Aorta (tissue), 5 donors: ENCODE measurements around the gene UBR1. TPM values are rescaled to one million over a fixed set of nuclear protein-coding genes. Genes with fewer than 3 reads are reported as not detected.
"Not testable (repeated sequence)": the region's sequence is repeated elsewhere in the genome, so short reads cannot be mapped to it uniquely, and the experiment has no call there.

ENCODE experiments used
- ATAC-seq: fragments of 200-7000 bp; cut with Tn5 transposase; one replicate; pipeline ENCODE4 v1.9.1; 2022; ENCODE audit warnings: moderate library complexity; ENCODE audit not compliant: low FRiP score
- DNase-seq, 2 donors: peaks; one replicate each; pipeline ENCODE4 v3.0.0-alpha.2; 2020
- H3K27ac ChIP-seq, 2 donors: one replicate each; pipeline ENCODE4 v1.5.1; 2013; ENCODE audit warnings: low read length in 2 of 2, mild to moderate bottlenecking in 2 of 2, moderate library complexity in 2 of 2, control low read depth in 1 of 2, inconsistent platforms in 1 of 2, low read depth in 1 of 2
- H3K27me3 ChIP-seq, 2 donors: one replicate each; pipeline ENCODE4 v1.6.1; 2013; ENCODE audit warnings: control low read depth in 1 of 2, low read length in 1 of 2, mild to moderate bottlenecking in 1 of 2, moderate library complexity in 1 of 2; ENCODE audit not compliant: insufficient read depth in 2 of 2, control insufficient read depth in 1 of 2
- H3K36me3 ChIP-seq, 2 donors: one replicate each; pipeline ENCODE4 v1.6.1; 2013; ENCODE audit warnings: control low read depth in 1 of 2, low read length in 1 of 2, mild to moderate bottlenecking in 1 of 2; ENCODE audit not compliant: insufficient read depth in 2 of 2, control insufficient read depth in 1 of 2
- H3K4me1 ChIP-seq, 2 donors: one replicate each; pipeline ENCODE4 v1.6.1; 2013; ENCODE audit warnings: low read length in 2 of 2, control low read depth in 1 of 2, mild to moderate bottlenecking in 1 of 2, moderate library complexity in 1 of 2; ENCODE audit not compliant: insufficient read depth in 2 of 2, control insufficient read depth in 1 of 2
- H3K4me3 ChIP-seq, 2 donors: one replicate each; pipeline ENCODE4 v1.5.1; 2013; ENCODE audit warnings: low read length in 2 of 2, control low read depth in 1 of 2, mild to moderate bottlenecking in 1 of 2
- H3K9me3 ChIP-seq: one replicate; pipeline ENCODE4 v1.6.1; 2013; ENCODE audit warnings: mild to moderate bottlenecking, low read length; ENCODE audit not compliant: control insufficient read depth
- WGBS, 2 donors: extraction: QIAGEN DNeasy Blood & Tissue Kit; methylation state at CpG; one replicate each; pipeline ENCODE4 v1.1.7; 2013; 5-methylcytosine and 5-hydroxymethylcytosine counted together
- intact Hi-C, 2 donors: fragments of 100-400 bp; cut with DNase I; formaldehyde crosslinking; loops; one replicate each; pipeline versions ENCODE4 v1.14.2 to v1.15.0; 2022
- polyA plus RNA-seq, 2 donors: library from polyadenylated mRNA; stranded (reverse); fragments of 200-250 nt; gene quantifications; one replicate each; pipeline ENCODE4 v1.2.3, GENCODE V29; 2013
- total RNA-seq, 2 donors: library from RNA; stranded (reverse); fragmentation: NEBNext Ultra II Directional; extraction: Animal tissue kit (Norgen Biotek cat#: 25700); gene quantifications; one replicate each; pipeline ENCODE4 v1.2.1, GENCODE V29; 2021
- donor health status: healthy with polysubstance abuse.
- donor health status: Bipolar disorder and iron deficiency.
- donor health status: DM: no; HTN: no; CAD: no.
- donor health status: DM: no; HTN: no; CAD: no.
- donor health status: DM: yes; HTN: yes; CAD: no.

Gene UBR1
- total and polyA plus RNA-seq, 4 donors = 4.0 to 43.7 (median 25.0) TPM

DNA sequence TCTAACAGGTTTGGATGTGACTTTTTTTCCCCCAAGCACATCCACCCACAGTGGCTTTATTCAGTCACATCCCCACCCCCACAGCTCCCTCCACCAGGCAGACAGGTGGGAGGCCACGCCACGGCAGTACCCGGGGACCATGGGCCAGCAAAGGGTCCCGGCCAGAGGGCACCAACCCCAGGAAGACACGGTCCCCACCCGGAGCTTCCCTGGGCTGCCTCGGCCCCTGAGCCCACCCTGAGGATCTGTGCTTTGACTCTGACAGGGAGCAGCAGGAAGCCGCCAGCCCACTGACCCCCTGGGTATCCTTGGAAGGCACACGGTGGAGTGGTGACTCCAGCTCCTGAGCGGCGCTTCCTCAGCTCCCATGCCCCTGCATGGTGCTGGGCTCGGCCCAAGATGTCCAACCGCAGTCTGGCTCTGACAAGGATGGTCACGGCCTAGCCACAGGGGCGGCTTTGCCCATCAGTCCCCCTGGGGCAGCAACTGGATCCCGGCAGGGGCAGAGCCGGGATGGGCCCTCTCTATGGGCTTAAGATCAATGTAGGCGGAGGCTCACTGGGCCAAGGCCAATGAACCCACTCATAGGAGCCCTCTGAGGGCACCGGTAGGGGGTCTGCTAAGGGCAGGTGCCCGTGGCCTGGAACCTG is 119.0 kb downstream of the UBR1 start:
- no peaks in the 10 kb centered on the region for H3K4me1 ChIP-seq
- H3K27ac ChIP-seq = no peak overlapping the region
- no peak for DNase-seq
- intact Hi-C loops = no loop called here
- ATAC-seq = no peak
- H3K9me3 ChIP-seq = no peaks in the 10 kb centered on the region
- 94% methylated on average over 20 of the region's 20 CpGs for whole genome bisulfite sequencing, 2 donors
- H3K36me3 ChIP-seq = peaks cover 0 to 6% of the 10 kb centered on the region in 2 donors
- H3K27me3 ChIP-seq = no peaks in the 10 kb centered on the region
- H3K4me3 ChIP-seq = no peak overlapping the region

DNA sequence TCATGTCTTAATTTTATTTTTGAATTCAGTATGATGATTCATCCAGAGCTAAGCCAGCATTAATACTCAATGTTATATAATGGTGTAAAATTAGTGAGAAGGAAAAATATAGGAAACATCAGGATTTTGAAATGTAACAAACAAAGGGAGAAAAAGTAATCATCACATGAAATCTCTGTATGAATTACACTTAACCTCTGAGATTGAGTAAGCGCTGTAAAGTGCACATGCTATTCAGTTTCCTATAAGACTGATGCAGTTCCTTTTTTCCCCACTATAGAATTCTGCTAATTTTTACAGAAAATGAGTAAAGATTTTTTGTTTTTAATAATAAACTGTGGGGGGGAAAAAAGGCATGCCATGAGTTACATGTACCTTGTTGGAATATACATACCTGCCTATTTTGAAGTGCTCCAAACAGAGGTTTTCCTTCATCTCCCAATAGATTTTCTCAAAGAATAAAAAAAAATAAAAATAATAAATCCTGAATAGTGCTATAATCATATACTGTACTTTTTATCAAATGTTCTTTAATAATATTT is 121.3 kb downstream of the UBR1 start:
- intact Hi-C loops = no loop called here
- no peaks in the 10 kb centered on the region for H3K4me1 ChIP-seq
- peaks cover 1 to 6% of the 10 kb centered on the region in 2 donors for H3K36me3 ChIP-seq
- no peaks in the 10 kb centered on the region for H3K9me3 ChIP-seq
- no peak overlapping the region for H3K4me3 ChIP-seq
- no peak for DNase-seq
- no peak overlapping the region for H3K27ac ChIP-seq
- no peak for ATAC-seq
- no peaks in the 10 kb centered on the region for H3K27me3 ChIP-seq
- WGBS, 2 donors = 97 to 99% methylated on average over 1 of the region's 1 CpG

DNA sequence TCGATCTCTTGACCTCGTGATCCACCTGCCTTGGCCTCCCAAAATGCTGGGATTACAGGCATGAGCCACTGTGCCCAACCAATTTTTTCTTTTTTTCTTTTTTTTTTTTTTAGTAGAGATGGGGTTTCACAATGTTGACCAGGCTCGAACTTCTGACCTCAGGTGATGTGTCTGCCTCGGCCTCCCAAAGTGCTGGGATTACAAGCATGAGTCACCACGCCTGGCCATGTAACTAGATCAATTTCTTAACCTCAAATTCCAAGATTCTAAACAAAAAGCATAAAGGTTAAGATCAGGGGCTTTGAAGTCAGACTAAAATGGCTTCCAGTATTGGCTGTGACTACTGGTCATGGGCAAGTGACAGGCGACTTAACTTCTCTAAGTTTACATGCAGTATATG is 126.7 kb downstream of the UBR1 start:
- WGBS, 2 donors = 98 to 100% methylated on average over 6 of the region's 6 CpGs
- not testable (repeated sequence) for H3K4me3 ChIP-seq, H3K36me3 ChIP-seq

DNA sequence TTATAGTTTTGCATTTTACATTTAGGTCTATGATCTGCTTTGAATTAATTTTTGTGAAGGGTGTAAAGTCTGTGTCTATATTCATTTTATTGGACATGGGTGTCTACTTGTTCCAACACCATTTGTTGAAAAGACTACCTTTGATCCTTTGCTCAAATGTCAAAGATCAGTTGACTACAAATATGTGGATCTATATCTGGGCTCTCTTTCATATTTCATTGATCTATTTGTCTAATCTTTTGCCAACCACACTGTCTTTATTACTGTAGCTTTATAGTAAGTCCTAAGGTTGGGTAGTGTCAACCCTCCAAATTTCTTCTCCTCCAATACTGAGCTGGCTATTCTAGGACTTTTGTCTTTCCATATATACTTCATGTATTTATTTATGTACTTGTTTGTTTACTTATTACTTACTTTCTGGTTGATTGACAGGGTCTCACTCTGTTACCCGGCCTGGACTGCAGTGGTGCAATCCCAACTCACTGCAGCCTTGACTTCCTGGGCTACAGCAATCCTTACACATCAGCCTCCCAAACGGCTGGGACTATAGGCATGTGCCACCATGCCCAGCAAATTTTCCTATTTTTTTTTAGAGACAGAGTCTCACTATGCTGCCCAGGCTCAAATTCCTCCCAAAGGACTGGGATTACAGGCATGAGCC is 131.5 kb downstream of the UBR1 start:
- intact Hi-C loops = no loop called here
- no peak overlapping the region for H3K4me3 ChIP-seq
- no peak overlapping the region for H3K27ac ChIP-seq
- H3K9me3 ChIP-seq = peaks cover 2% of the 10 kb centered on the region
- no peaks in the 10 kb centered on the region for H3K4me1 ChIP-seq
- H3K27me3 ChIP-seq = no peaks in the 10 kb centered on the region
- 91 to 92% methylated on average over 2 of the region's 2 CpGs for WGBS, 2 donors
- DNase-seq (no peak), ATAC-seq (no peak)
- peaks cover 0 to 5% of the 10 kb centered on the region in 2 donors for H3K36me3 ChIP-seq

More for the DNA sequence above, 126.7 kb downstream of the UBR1 start:
- DNase-seq, intact Hi-C loops, H3K27me3 ChIP-seq, ATAC-seq, H3K4me1 ChIP-seq, H3K9me3 ChIP-seq, H3K27ac ChIP-seq: not testable (repeated sequence)

DNA sequence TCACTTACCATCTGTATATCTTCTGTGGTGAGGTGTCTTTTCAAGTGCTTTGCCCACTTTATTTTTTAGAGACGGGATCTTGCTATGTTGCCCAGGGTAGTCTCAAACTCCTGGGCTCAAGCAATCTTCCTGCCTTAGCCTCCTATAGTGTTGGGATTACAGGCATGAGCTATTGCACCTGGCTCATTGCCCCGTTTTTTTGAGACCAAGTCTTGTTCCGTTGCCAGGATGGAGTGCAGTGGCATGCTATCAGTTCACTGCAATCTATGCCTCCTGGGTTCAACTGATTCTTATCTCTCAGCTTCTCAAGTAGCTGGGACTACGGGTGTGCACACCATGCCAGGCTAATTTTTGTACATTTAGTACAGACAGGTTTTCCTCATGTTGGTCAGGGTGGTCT is 132.7 kb downstream of the UBR1 start:
- Histone ChIP-seq H3K4me3 (no peak overlapping the region), H3K4me1 (no peaks in the 10 kb centered on the region), H3K27ac (no peak overlapping the region), H3K36me3 (peaks cover 0 to 5% of the 10 kb centered on the region in 2 donors), H3K9me3 (peaks cover 2% of the 10 kb centered on the region), H3K27me3 (no peaks in the 10 kb centered on the region)
- DNase-seq = no peak
- 57 to 65% methylated on average over 4 of the region's 4 CpGs for WGBS, 2 donors
- intact Hi-C loops = no loop called here
- ATAC-seq = no peak

DNA sequence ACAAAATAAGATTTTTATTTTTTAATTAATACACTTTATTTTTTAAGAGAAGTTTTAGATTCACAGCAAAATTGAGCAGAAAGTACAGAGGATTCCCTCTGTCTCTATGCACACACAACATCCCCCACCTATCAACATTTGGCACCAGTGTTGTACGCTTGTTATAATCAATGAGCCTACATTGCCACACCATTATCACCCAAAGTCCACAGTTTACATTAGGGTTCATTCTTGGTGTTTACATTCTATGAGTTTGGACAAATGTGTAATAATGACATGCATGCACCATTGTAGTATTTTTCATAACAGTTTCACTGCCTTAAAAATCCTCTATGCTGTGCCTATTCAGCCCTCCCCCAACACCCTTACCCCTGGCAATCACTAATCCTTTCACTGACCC is 134.0 kb downstream of the UBR1 start:
- Histone ChIP-seq H3K9me3 (peaks cover 2% of the 10 kb centered on the region), H3K27me3 (no peaks in the 10 kb centered on the region), H3K4me1 (no peaks in the 10 kb centered on the region), H3K4me3 (no peak overlapping the region), H3K36me3 (peaks cover 0 to 2% of the 10 kb centered on the region in 2 donors), H3K27ac (no peak overlapping the region)
- DNase-seq = no peak
- no peak for ATAC-seq
- intact Hi-C loops = no loop called here
- 100% methylated on average over 1 of the region's 1 CpG for WGBS, 2 donors

DNA sequence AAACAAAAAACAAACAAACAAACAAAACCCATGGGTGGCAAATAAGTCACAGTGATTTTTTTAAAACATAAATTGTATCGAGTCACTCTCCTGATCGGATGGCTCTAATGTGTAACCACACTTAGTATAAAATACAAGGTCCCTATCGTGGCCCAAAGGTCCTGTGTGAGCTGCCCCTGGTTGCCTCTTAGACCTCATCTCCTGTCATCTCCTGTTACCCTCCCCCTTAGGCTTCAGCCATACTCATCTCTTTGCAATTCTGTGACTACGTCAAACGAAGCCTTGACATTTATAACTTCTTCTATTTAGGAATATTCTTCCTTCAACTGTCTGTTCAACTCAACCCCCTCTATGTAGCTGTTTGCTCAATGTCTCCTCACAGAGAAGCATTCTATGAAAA is 141.4 kb downstream of the UBR1 start:
- intact Hi-C loops = no loop called here
- no peak overlapping the region for H3K4me3 ChIP-seq
- H3K9me3 ChIP-seq = no peaks in the 10 kb centered on the region
- DNase-seq (no peak), ATAC-seq (no peak)
- WGBS, 2 donors = 95 to 96% methylated on average over 5 of the region's 5 CpGs
- H3K36me3 ChIP-seq = peaks cover 12 to 23% of the 10 kb centered on the region in 2 donors
- no peaks in the 10 kb centered on the region for H3K4me1 ChIP-seq
- H3K27me3 ChIP-seq = no peaks in the 10 kb centered on the region
- no peak overlapping the region for H3K27ac ChIP-seq

DNA sequence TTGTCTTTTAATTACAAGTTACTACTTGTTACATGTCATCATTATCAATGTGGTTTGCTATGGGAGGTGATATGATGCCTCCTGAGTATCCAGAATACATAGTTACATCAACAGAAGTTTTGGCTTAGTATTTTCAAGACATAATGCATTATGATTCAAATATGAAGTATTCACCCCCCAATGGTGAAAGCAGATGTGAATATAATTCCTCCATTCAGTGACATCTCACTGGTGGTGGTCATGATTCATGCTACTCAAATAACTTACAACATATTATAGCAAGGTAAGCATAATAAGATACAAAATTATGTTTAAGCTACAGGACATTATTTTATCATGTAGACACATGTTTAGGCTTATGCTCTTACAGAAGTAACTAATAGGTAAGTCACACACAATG is 150.3 kb downstream of the UBR1 start:
- H3K4me3 ChIP-seq = no peak overlapping the region
- intact Hi-C loops = no loop called here
- H3K27me3 ChIP-seq = no peaks in the 10 kb centered on the region
- peaks cover 9 to 12% of the 10 kb centered on the region in 2 donors for H3K36me3 ChIP-seq
- ATAC-seq (no peak), DNase-seq (no peak)
- H3K27ac ChIP-seq = no peak overlapping the region
- H3K4me1 ChIP-seq = peaks cover 0 to 1% of the 10 kb centered on the region in 2 donors
- H3K9me3 ChIP-seq = peaks cover 2% of the 10 kb centered on the region

DNA sequence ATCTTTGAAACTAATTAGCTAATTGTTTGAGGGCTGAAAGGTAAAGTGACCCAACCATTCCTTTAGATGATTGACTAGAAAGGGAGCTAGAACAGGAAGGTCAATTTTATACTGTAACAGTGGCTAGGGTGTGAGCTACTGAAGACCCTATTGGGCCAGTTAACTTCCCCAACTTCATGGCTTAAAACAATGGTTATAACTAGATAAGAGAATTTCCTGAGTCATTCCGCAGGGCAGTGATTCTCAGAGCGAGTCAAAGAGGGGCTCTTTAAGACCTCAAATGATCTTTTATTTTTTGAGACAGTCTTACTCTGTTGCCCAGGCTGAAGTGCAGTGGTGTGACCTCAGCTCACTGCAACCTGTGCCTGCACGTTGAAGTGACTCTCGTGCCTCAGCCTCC is 151.5 kb downstream of the UBR1 start:
- peaks cover 6% of the 10 kb centered on the region in 2 donors for H3K36me3 ChIP-seq
- ATAC-seq (no peak), DNase-seq (no peak)
- H3K4me3 ChIP-seq = no peak overlapping the region
- H3K27me3 ChIP-seq = no peaks in the 10 kb centered on the region
- peaks cover 2% of the 10 kb centered on the region for H3K9me3 ChIP-seq
- WGBS, 2 donors = 92 to 94% methylated on average over 4 of the region's 4 CpGs
- H3K4me1 ChIP-seq = peaks cover 0 to 1% of the 10 kb centered on the region in 2 donors
- intact Hi-C loops = no loop called here
- no peak overlapping the region for H3K27ac ChIP-seq
